Left hindlimb (tissue), 1 donor: ENCODE results near the gene HES5.
"Not testable (repeated sequence)": the region's sequence is repeated elsewhere in the genome, so short reads cannot be mapped to it uniquely, and the experiment has no call there.

ENCODE experiments used
- DNase-seq: peaks from one replicate; pipeline ENCODE4 v3.0.0-alpha.2; 2018

The HES5 gene

GRCh38 chr1:2560299-2561073 lies 30.4 kb upstream of the HES5 start:
- DNase-seq: no peak

DNA sequence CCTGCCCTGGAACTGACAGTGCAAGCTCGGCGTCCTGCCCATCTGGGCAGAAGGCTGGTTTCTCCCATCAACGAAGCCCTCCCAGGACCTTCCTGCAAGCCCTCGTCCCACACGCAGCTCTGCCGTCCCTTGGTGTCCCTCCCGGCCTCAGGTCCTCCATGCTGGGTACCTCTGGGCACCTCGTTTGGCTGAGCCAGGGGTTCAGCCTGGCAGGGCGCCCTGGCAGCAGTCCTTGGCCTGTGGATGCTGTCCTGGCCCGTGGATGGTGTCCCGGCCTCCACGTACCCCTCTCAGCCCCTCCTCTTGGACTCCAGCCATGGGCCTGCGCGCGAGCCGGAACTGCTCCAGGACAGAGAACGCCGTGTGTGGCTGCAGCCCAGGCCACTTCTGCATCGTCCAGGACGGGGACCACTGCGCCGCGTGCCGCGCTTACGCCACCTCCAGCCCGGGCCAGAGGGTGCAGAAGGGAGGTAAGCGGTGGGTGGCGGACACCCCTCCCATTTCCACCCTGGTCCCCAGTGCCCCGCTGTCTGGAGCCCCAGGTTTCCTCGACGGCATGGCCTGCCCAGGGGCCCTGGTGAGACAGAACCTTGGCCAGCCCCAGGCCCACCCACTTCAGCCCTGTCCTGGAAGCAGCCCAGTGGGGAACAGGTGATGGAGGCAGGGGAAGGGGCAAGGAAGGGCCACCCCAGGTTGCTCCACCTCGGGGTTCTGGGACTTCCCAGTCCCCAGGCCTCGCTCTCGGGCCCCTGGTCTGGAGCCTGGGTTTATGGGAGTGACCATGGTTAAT lies 29.6 kb upstream of the HES5 start:
- no peak for DNase-seq

GRCh38 chr1:2558861-2559260 lies 28.8 kb upstream of the HES5 start:
- no peak for DNase-seq

- DNase-seq: no peak
These were observed 28.4 kb upstream of the HES5 start for GRCh38 chr1:2558420-2558819.

GRCh38 chr1:2557482-2558400 lies 27.7 kb upstream of the HES5 start:
- no peak for DNase-seq

DNA sequence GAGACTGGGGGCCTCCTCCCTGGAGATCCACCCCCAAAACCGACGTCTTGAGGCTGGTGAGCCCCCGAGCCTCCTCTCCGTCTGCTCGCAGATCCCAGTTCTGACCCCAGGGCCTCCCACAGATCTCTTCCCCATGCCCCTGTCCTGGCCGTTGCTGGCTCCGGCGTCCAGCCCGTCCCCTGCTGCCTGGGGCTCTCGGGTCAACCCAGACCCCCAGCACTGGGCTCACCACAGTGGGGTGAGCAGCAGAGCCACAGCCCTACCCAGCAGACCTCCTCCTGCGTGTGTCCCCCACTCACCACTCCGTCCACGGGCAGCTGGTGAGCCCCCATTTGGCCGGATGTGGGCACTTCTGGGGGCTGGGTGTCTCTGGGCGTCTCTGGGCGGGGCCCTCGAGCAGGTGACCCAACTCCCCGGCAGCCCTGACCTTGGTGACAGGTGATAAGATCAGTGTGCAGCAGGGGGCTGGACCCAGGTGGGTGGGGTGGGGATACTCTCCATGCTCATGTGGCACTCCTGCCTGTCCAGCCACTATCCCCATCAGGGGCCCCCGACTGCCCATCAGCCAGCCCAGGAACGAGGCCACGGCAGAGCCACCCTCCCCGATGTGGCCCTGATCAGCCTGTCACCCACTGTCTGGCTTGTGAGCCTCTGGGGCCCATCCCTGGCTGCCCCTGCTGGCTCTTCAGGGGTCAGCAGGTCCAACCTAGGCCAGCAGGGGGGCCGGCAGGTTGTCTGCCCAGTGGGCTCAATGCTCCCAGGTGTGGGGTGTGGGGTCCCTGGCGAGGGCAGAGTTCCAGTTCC lies 26.8 kb upstream of the HES5 start:
- no peak for DNase-seq

DNA sequence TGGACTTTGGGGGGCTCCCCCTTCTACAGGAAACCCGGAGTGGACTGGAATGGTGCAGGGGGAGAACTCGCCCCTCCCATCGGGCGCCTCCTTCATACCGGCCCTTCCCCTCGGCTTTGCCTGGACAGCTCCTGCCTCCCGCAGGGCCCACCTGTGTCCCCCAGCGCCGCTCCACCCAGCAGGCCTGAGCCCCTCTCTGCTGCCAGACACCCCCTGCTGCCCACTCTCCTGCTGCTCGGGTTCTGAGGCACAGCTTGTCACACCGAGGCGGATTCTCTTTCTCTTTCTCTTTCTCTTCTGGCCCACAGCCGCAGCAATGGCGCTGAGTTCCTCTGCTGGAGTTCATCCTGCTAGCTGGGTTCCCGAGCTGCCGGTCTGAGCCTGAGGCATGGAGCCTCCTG lies 26.2 kb upstream of the HES5 start, which contains the start of gene TNFRSF14:
Gene TNFRSF14, plus strand, starts transcription at position 95 of the 401 bp plus-strand sequence. Its CDS starts 294 bp downstream, at position 389.
- DNase-seq: peak; percentile 49

GRCh38 chr1:2555634-2556276 lies 25.7 kb upstream of the HES5 start:
- peak; percentile 67 for DNase-seq

DNA sequence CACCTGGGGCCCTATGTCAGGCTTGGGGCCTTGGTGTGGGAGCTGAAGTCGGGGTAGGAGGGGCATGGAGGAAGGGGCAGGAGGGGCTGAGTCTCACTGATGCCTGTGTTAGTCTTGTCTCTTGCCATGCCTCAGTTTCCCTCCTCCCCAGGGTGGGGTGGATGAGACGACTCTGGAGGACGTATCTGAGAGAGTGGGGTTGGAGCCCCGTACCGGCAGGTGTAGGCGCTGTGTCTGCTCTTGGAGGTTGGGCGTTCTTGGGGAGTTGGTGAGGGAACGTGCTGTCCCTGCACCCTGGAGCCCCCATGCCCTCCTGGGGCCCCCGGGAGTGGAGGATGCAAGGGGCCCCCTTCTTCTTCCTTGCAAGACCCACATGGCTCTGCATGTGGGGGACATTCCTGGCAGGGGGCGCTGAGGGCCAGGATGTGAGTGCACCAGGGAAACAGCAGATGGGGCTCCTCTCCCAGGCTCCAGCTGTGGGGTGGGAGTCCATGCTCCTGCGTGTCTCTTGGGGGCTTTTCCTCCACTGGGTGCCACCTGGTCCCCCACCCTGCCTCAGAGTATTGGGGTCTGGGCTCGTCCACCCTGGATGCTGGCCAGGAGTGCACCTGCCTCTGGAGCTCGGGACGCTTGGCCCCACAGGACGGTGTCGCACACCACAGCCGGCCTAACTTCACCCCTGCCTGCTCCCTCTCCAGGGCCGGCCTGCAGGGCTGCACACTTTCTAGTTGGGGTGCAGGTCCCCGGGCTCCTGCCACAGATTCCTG lies 24.7 kb upstream of the HES5 start:
- DNase-seq: no peak

- DNase-seq: no peak
These were observed 24.0 kb upstream of the HES5 start for GRCh38 chr1:2553871-2554620.

DNA sequence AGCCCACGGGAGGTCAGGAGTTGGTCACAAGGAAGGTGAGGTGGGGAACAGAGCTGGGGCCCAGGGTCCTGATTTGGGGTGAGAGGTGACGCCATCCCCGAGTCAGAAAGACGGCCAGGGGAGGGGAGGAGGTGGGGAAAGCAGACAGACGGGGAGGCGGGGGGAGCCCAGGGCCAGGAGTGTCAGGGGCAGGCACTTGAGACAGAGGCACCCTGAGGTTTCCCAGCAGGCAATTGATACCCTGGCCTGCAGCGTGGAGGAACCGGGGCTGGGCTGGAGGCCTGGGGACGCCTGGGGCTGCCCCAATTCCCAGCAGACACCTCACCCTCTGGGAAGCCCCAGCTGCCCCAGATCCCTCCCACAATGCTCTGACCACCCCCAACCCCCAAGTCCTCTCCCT lies 23.0 kb upstream of the HES5 start:
- DNase-seq: not testable (repeated sequence)

- no peak for DNase-seq
These were observed 22.1 kb upstream of the HES5 start for GRCh38 chr1:2552189-2552588.

- DNase-seq: not testable (repeated sequence)
These were observed 21.5 kb upstream of the HES5 start for GRCh38 chr1:2551544-2551943.

DNA sequence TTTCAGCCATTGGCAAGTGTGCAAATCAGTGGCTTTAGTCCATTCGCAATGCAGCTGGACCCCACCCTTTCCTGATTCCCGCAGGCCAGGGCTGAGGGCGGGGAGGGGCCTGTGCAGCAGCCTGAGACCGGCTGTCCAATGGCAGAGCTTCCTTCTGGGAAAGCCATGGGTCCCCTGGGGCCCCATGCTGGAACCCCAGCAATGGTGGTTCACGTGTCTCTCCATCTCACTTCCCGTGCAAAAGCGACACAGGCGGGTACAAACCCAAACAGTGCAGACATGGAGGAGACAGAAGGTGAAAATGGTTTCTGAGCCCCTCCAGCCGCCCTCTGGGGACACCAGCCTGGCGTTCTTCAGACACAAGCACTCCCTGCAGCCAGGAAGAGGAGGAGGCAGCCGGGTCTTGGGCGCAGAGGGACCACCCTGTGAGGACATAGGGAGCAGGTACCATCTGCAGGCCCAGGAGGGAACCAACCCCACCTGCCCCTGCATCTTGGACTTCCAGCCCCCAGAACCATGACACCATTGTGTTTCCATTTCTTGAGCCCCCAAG lies 20.3 kb upstream of the HES5 start:
- DNase-seq: not testable (repeated sequence)

- not testable (repeated sequence) for DNase-seq
These were observed 19.4 kb upstream of the HES5 start for GRCh38 chr1:2549367-2550029.

GRCh38 chr1:2548068-2548589 lies 18.1 kb upstream of the HES5 start:
- DNase-seq: peak; percentile 76

GRCh38 chr1:2547210-2548067 lies 17.4 kb upstream of the HES5 start:
- DNase-seq: no peak
